B cell (primary cell): ENCODE data around the gene NAPSA. TPM values are rescaled to one million over a fixed set of nuclear protein-coding genes. Genes with fewer than 3 reads are reported as not detected.
"Not testable (repeated sequence)": the region's sequence is repeated elsewhere in the genome, so short reads cannot be mapped to it uniquely, and the experiment has no call there.

Experiments used
- ATAC-seq: fragments of 200-7000 bp; cut with Tn5 transposase; one replicate; pipeline ENCODE4 v1.10.0; 2021; ENCODE audit warnings: low read depth, mild to moderate bottlenecking, moderate number of reproducible peaks, moderate library complexity
- CTCF ChIA-PET: fragments of 350-600 bp; sonication (Branson Sonifier 250); formaldehyde crosslinking; loops from one replicate; lab custom pipeline; 2021; ENCODE audit warnings: antibody characterized with exemption, inconsistent platforms; lab: Charles Lee
- POLR2A ChIA-PET: fragments of 350-600 bp; sonication (Branson Sonifier 250); formaldehyde crosslinking; loops from one replicate; lab custom pipeline; 2021; ENCODE audit warnings: antibody characterized with exemption; lab: Charles Lee
- DNase-seq: peaks from one replicate; pipeline ENCODE4 v3.0.0; 2013
- H2AFZ ChIP-seq: 2 replicates; pipeline ENCODE4 v1.6.1; 2012; ENCODE audit warnings: mild to moderate bottlenecking, low read depth, low read length; ENCODE audit not compliant: insufficient read depth, poor library complexity, severe bottlenecking
- H3K27ac ChIP-seq, 2 donors: 1 replicate in 1 of 2; 2 replicates in 1 of 2; pipeline ENCODE4 v1.5.1; 2012 to 2013; ENCODE audit warnings: low read length in 2 of 2, mild to moderate bottlenecking in 2 of 2, moderate library complexity in 1 of 2
- H3K27me3 ChIP-seq, 4 experiments: fragments of 200-600 bp in 1 of 4; sonication (generic) in 1 of 4; replicated peaks in 1 of 4; 1 replicate in 2 of 4; 2 replicates in 2 of 4; pipeline versions ENCODE4 v1.6.1 to v1.7.0; 2013 to 2016; ENCODE audit warnings: low read length in 3 of 4, mild to moderate bottlenecking in 2 of 4, mixed read lengths in 1 of 4, moderate library complexity in 1 of 4; ENCODE audit not compliant: insufficient read depth in 4 of 4, control insufficient read depth in 3 of 4; ENCODE audit errors: control extremely low read depth in 1 of 4
- H3K36me3 ChIP-seq, 2 experiments: replicated peaks in 1 of 2; 1 replicate in 1 of 2; 2 replicates in 1 of 2; pipeline versions ENCODE4 v1.6.1 to v1.7.1; 2013; ENCODE audit warnings: low read length in 1 of 2; ENCODE audit not compliant: insufficient read depth in 2 of 2, control insufficient read depth in 1 of 2; ENCODE audit errors: control extremely low read depth in 1 of 2, extremely low read depth in 1 of 2
- H3K4me1 ChIP-seq, 2 donors: fragments of 200-600 bp in 1 of 2; sonication (generic) in 1 of 2; 1 replicate in 1 of 2; 2 replicates in 1 of 2; pipeline versions ENCODE4 v1.5.1 to v1.6.1; 2013 to 2017; ENCODE audit warnings: low read length in 2 of 2; ENCODE audit not compliant: control insufficient read depth in 2 of 2, insufficient read depth in 2 of 2
- H3K4me2 ChIP-seq: replicated peaks from 2 replicates; pipeline ENCODE3; 2012; ENCODE audit warnings: mild to moderate bottlenecking, low read depth, low read length; ENCODE audit not compliant: poor library complexity, severe bottlenecking
- H3K4me3 ChIP-seq, 5 experiments: fragments of 200-600 bp in 1 of 5; sonication (generic) in 1 of 5; 1 replicate in 3 of 5; 2 replicates in 2 of 5; pipeline versions ENCODE4 v1.5.1 to v1.7.0; 2011 to 2016; ENCODE audit warnings: low read length in 4 of 5, mild to moderate bottlenecking in 4 of 5, low read depth in 2 of 5, control low read depth in 1 of 5, moderate library complexity in 1 of 5; ENCODE audit not compliant: insufficient read depth in 1 of 5; ENCODE audit errors: control extremely low read depth in 1 of 5, extremely low read depth in 1 of 5
- H3K79me2 ChIP-seq: fragments of 200-600 bp; sonication (generic); one replicate; pipeline ENCODE4 v1.6.0; 2016; ENCODE audit warnings: low read length; ENCODE audit not compliant: control insufficient read depth, insufficient read depth
- H3K9ac ChIP-seq: fragments of 200-600 bp; sonication (generic); 2 replicates; pipeline ENCODE4 v1.6.1; 2017; ENCODE audit warnings: mild to moderate bottlenecking, low read length, moderate library complexity
- H3K9me3 ChIP-seq, 3 donors: one replicate each; pipeline versions ENCODE4 v1.6.1 to v1.7.1; 2013; ENCODE audit warnings: low read length in 2 of 3; ENCODE audit not compliant: control insufficient read depth in 2 of 3, insufficient read depth in 1 of 3; ENCODE audit errors: control extremely low read depth in 1 of 3
- H4K20me1 ChIP-seq: 2 replicates; pipeline ENCODE4 v1.6.0; 2012; ENCODE audit warnings: mild to moderate bottlenecking, low read length; ENCODE audit not compliant: insufficient read depth, control insufficient read depth, poor library complexity, severe bottlenecking
- H3K27ac Mint-ChIP-seq: one replicate; pipeline ENCODE4 v1.8.0; 2021; ENCODE audit warnings: mixed read lengths
- H3K27me3 Mint-ChIP-seq: one replicate; pipeline ENCODE4 v1.8.0; 2021; ENCODE audit warnings: mixed read lengths
- H3K4me1 Mint-ChIP-seq: one replicate; pipeline ENCODE4 v1.8.0; 2021; ENCODE audit warnings: mixed read lengths
- H3K4me3 Mint-ChIP-seq: one replicate; pipeline ENCODE4 v1.8.0; 2021; ENCODE audit warnings: mixed read lengths
- H3K9me3 Mint-ChIP-seq: one replicate; pipeline ENCODE4 v1.8.0; 2022; ENCODE audit warnings: mixed read lengths; ENCODE audit not compliant: insufficient read depth
- EZH2 ChIP-seq: IDR thresholded peaks from 2 replicates; pipeline ENCODE4 v1.6.1; 2012; ENCODE audit warnings: borderline replicate concordance, low read depth, mild to moderate bottlenecking, moderate library complexity, low read length; ENCODE audit not compliant: insufficient read depth, poor library complexity, severe bottlenecking
- WGBS: methylation state at CpG from one replicate; pipeline ENCODE4 v1.1.5; 2013; ENCODE audit warnings: missing lambda C conversion rate; ENCODE audit not compliant: insufficient coverage; 5-methylcytosine and 5-hydroxymethylcytosine counted together
- intact Hi-C: fragments of 100-400 bp; cut with micrococcal nuclease; formaldehyde crosslinking; loops from one replicate; pipeline ENCODE4 v1.10.0; 2022
- polyA plus RNA-seq: library from polyadenylated mRNA; depleted of rRNA; stranded (reverse); fragments of >200 nt; gene quantifications from 2 replicates; pipeline ENCODE4 v1.2.3, GENCODE V29; 2012
- total RNA-seq, 2 donors: library from RNA; stranded (reverse); fragments of 120-200 nt in 1 of 2; gene quantifications; 1 replicate in 1 of 2; 2 replicates in 1 of 2; pipeline versions ENCODE4 v1.2.3 to v1.2.4, GENCODE V29; 2013 to 2022
- TF ChIP-seq, protein P1 (sequence below): fragments of 200-600 bp; IDR thresholded peaks from one replicate; pipeline ENCODE4 v1.8.0; 2022; ENCODE audit warnings: antibody characterized with exemption, mild to moderate bottlenecking

Gene NAPSA
- total and polyA plus RNA-seq, 2 donors (not counting 1 experiment from before 2014, with no cell fraction given): 4.0 to 4.7 TPM

DNA sequence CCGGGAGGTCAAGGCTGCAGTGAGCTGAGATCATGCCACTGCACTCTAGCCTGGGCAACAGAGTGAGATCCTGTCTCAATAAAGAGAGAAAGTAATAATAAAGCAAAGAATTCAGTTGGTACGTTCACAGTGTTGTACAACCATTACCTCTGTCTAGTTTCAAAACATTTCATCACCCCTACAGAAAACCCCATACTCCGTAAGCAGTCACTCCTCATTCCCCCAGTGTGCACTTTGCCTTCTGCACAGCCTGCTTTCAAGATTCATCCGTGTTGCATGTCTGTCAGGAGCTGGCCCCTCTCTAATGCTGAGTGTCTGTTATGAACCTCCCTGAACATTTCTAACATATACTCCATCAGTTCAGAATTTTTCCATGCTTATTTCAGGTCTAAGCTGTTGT, 28.1 kb upstream of the NAPSA start:
- no peak for ATAC-seq
- H3K9ac ChIP-seq: no peak overlapping the region
- Mint-ChIP-seq H3K9me3 (no peaks in the 10 kb centered on the region), H3K27me3 (no peaks in the 10 kb centered on the region), H3K4me3 (no peak overlapping the region), H3K27ac (peak overlapping the region; percentile 32), H3K4me1 (no peaks in the 10 kb centered on the region)
- H3K27ac ChIP-seq: no peak overlapping the region
- no peaks in the 10 kb centered on the region for H4K20me1 ChIP-seq
- H3K4me1 ChIP-seq: no peaks in the 10 kb centered on the region
- no peak for TF ChIP-seq EZH2
- TF ChIP-seq, protein P1, sequence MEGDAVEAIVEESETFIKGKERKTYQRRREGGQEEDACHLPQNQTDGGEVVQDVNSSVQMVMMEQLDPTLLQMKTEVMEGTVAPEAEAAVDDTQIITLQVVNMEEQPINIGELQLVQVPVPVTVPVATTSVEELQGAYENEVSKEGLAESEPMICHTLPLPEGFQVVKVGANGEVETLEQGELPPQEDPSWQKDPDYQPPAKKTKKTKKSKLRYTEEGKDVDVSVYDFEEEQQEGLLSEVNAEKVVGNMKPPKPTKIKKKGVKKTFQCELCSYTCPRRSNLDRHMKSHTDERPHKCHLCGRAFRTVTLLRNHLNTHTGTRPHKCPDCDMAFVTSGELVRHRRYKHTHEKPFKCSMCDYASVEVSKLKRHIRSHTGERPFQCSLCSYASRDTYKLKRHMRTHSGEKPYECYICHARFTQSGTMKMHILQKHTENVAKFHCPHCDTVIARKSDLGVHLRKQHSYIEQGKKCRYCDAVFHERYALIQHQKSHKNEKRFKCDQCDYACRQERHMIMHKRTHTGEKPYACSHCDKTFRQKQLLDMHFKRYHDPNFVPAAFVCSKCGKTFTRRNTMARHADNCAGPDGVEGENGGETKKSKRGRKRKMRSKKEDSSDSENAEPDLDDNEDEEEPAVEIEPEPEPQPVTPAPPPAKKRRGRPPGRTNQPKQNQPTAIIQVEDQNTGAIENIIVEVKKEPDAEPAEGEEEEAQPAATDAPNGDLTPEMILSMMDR: no peak
- ChIA-PET CTCF (no interaction called here), POLR2A (no interaction called here)
- H3K27me3 ChIP-seq: no peaks in the 10 kb centered on the region
- intact Hi-C loops: no loop called here
- no peak overlapping the region for H2AFZ ChIP-seq
- H3K4me2 ChIP-seq: no peak overlapping the region
- peaks cover 0 to 3% of the 10 kb centered on the region in 2 experiments for H3K36me3 ChIP-seq
- H3K9me3 ChIP-seq: no peaks in the 10 kb centered on the region
- H3K79me2 ChIP-seq: peaks cover 46% of the 10 kb centered on the region
- H3K4me3 ChIP-seq: no peak overlapping the region
- DNase-seq: no peak
- 92% methylated on average over 3 of the region's 4 CpGs for WGBS

DNA sequence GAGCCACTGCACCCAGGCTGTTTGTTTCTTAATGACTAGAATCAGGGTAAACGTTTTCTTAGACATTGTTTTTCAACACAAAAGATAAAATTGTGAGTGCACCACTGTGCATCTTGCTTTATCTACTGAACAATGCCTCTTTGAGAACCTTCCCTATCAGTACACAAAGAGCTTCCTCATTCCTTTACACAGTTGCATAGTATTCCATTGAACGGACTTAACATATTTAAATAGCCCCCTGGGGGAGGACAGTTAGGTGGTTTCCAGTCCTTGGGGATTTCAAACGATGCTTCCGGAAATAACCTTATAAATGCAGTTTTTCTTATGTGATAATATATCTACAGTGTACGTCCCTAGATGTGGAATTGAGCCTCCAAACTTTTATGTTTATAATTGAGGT, 27.3 kb upstream of the NAPSA start:
- no peak overlapping the region for H3K27ac Mint-ChIP-seq
- Histone ChIP-seq H3K27me3 (no peaks in the 10 kb centered on the region), H3K9ac (no peak overlapping the region), H2AFZ (no peak overlapping the region), H3K4me2 (no peak overlapping the region), H3K36me3 (peaks cover 0 to 3% of the 10 kb centered on the region in 2 experiments), H4K20me1 (no peaks in the 10 kb centered on the region), H3K79me2 (peaks cover 46% of the 10 kb centered on the region), H3K27ac (no peak overlapping the region), H3K4me1 (no peaks in the 10 kb centered on the region), H3K9me3 (no peaks in the 10 kb centered on the region), H3K4me3 (no peak overlapping the region)
- DNase-seq: no peak
- no peak for ATAC-seq
- no peak overlapping the region for H3K4me3 Mint-ChIP-seq
- H3K9me3 Mint-ChIP-seq: no peaks in the 10 kb centered on the region
- POLR2A ChIA-PET: no interaction called here
- WGBS: no CpG with 5 or more reads among the region's 5 CpGs
- H3K27me3 Mint-ChIP-seq: no peaks in the 10 kb centered on the region
- no peak for TF ChIP-seq EZH2
- TF ChIP-seq, protein P1: no peak
- intact Hi-C loops: no loop called here
- CTCF ChIA-PET: no interaction called here
- H3K4me1 Mint-ChIP-seq: peaks cover 1% of the 10 kb centered on the region

DNA sequence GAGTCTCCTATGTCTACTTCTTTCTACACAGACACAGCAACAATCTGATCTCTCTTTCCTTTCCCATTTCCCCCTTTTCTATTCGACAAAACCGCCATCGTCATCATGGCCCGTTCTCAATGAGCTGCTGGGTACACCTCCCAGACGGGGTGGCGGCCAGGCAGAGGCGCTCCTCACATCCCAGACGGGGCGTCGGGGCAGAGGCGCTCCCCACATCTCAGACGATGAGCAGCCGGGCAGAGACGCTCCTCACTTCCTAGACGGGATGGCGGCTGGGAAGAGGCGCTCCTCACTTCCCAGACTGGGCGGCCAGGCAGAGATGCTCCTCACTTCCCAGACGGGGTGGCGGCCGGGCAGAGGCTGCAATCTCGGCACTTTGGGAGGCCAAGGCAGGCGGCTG, 25.5 kb upstream of the NAPSA start:
- H3K9me3 Mint-ChIP-seq, H3K27ac ChIP-seq, H3K27ac Mint-ChIP-seq, H3K9me3 ChIP-seq, POLR2A ChIA-PET, DNase-seq, H3K27me3 ChIP-seq, H3K4me2 ChIP-seq, H2AFZ ChIP-seq, H3K4me1 ChIP-seq, H3K4me3 Mint-ChIP-seq, H4K20me1 ChIP-seq, H3K9ac ChIP-seq, H3K27me3 Mint-ChIP-seq, H3K4me3 ChIP-seq, intact Hi-C loops, H3K4me1 Mint-ChIP-seq, CTCF ChIA-PET, ATAC-seq: not testable (repeated sequence)
- H3K36me3 ChIP-seq: peaks cover 0 to 11% of the 10 kb centered on the region in 2 experiments
- WGBS: 99% methylated on average over 17 of the region's 23 CpGs
- peaks cover 62% of the 10 kb centered on the region for H3K79me2 ChIP-seq
